HG03135 (cell line): Measurements from ENCODE around the gene ADIRF.
"Not testable (repeated sequence)": the region's sequence is repeated elsewhere in the genome, so short reads cannot be mapped to it uniquely, and the experiment has no call there.

Experiments used
- ATAC-seq: cut with Tn5 transposase; IDR thresholded peaks from one replicate; pipeline ENCODE4 v1.9.1; 2021; ENCODE audit warnings: mild to moderate bottlenecking, moderate library complexity; ENCODE audit not compliant: unreplicated experiment

Gene ADIRF

DNA sequence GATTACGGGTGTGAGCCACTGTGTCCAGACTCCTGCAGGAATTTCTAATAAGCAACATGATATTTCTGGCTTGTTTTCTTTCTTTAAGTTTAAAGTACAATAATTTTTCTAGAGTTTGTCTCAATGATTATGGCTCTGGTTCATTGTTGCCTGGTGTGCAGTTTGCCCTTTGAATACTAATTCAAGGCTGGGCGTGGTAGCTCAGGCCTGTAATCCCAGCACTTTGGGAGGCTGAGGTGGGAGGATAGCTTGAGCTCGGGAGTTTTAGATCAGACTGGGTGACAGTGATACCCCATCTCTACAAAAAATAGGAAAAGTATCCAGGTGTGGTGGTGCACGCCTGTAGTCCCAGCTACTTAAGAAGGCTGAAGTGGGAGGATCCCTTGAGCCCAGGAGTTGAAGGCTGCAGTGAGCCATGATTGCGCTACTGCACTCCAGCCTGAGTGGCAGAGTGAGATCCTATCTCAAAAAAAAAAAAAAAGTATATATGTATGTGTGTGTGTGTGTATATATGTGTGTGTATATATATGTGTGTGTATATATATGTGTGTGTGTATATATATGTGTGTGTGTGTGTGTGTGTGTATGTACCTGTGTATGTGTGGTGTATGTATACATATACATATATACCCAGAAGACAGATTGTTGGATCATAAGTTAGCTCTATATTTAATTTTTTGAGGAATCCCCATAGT is 8.2 kb downstream of the ADIRF start:
- ATAC-seq: no peak

- not testable (repeated sequence) for ATAC-seq
These were observed 10.2 kb downstream of the ADIRF start for GRCh38 chr10:86978457-86978856.

DNA sequence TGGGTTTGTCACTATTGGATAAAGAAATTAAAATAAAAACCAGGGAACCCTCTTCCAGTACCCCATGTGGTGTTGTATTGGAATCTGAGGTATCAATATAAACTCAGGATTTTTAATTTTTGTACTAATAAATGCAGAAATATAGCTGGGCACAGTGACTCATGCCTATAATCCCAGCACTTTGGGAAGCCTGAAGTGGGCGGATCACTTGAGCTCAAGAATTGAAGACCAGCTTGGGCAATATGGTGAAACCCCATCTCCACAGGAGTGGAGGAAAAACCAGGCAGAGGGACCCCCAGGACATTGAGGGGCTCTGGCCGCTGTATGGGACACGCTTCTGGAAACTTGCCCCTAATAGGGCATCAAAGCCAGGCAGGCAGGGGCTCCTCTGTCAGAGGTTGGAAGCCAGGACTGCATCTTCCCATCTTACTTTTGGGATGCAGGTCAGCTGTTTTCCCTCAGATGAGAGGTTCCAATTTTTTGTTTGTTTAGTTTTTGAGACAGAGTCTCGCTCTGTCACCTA is 11.1 kb downstream of the ADIRF start:
- no peak for ATAC-seq

GRCh38 chr10:86979977-86980448 is 11.7 kb downstream of the ADIRF start:
- no peak for ATAC-seq

DNA sequence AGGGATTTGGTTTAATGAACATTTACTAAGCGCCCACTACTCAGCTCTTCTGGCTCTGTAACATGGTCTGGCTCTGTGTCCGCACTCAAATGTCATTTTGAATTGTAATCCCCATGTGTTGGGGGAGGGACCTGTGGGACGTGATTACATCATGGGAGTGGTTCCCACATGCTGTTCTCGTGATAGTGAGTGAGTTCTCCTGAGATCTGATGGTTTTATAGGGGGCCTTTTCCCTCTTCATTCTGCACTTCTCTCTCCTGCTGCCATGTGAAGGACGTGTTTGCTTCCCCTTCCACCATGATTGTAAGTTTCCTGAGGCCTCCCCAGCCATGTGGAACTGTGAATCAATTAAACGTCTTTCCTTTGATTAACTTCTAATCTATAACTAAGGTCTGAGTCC is 12.7 kb downstream of the ADIRF start:
- not testable (repeated sequence) for ATAC-seq

GRCh38 chr10:86981716-86982115 is 13.4 kb downstream of the ADIRF start:
- ATAC-seq: no peak

DNA sequence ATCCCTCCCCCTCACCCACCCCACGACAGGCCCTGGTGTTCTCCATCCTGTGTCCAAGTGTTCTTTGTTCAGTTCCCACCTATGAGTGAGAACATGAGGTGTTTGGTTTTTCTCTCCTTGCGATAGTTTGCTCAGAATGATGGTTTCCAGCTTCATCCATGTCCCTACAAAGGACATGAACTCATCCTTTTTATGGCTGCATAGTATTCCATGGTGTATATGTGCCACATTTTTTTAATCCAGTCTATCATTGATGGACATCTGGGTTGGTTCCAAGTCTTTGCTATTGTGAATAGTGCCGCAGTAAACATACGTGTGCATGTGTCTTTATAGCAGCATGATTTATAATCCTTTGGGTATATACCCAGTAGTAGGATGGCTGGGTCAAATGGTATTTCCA is 16.2 kb downstream of the ADIRF start:
- not testable (repeated sequence) for ATAC-seq

- no peak for ATAC-seq
These were observed 20.2 kb downstream of the ADIRF start for GRCh38 chr10:86988520-86988919.

DNA sequence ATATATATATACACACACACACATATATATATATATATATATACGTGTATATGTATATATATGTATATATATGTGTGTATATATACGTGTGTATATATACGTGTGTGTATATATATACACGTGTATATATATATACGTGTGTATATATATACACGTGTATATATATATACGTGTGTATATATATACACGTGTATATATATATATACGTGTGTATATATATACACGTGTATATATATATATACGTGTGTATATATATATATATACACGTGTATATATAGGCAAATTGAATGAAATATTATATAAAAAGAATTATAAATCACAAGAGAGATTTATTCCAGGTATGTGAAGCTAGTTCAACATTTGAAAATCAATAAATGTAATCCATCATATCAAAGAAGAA is 23.1 kb downstream of the ADIRF start:
- ATAC-seq: not testable (repeated sequence)

DNA sequence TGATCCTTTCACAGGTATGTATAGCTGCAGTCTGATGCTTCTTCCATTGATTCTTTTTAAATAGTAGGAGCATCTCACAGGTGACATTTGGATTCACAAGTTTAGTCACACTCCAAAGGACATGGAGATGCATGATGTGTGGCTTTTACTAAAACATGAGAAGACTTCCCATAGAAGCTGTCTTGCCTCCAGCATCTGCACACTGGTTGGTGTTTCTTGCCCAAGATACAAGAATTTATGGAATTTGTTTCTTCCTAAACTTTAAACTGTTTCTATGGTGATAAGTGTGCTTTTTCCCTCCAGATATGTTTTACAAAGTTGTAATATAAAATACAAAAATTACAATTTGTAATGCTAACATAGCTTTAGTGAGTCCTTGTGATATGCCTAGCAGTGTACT is 24.2 kb downstream of the ADIRF start:
- no peak for ATAC-seq

GRCh38 chr10:86992929-86993328 is 24.6 kb downstream of the ADIRF start:
- ATAC-seq: no peak

DNA sequence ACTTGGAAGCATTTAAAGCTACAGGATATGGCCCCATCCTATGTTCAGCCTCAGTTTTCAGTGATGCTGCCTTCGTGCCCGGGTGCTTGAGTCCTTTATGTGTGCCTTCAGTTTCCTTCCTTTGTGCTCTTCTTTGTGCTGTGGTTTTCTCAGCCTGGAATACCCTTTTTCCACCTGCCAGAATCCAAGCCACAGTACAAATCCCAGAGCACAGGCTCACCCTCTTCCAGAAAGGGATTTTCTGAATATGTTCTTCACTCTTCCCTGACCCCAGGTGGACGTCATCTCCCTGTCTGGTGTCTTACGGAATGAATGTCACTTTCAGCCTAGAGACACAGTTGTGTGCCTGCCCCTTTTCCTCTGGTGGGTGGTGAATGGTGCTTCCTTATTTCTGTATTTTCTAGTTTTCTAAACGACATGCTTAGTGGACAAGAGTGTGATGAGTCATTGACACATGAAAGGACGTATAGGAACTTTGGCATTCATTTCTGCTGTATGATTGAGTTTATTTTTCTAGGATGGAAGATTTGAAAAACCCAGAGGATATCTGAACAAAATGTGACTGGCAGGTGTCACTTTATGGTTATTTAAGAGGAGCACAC is 31.6 kb downstream of the ADIRF start:
- not testable (repeated sequence) for ATAC-seq

DNA sequence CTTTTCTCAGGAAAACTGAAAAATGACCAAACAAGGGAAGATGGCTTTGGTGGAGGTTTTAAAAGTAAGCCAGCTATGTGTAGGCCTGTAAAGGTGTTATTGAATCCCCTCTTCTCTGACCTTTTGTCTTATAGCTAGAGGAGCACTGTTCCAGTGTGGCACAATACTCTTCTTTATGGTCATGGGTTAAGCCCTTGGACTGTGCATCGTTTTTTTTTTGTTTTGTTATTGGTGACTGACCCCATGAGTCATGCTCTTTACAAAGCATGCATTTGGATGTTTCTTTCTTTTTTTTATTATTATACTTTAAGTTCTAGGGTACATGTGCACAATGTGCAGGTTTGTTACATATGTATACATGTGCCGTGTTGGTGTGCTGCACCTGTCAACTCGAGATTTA is 32.2 kb downstream of the ADIRF start:
- ATAC-seq: no peak

- ATAC-seq: not testable (repeated sequence)
These were observed 38.8 kb downstream of the ADIRF start for GRCh38 chr10:87007124-87007523.

DNA sequence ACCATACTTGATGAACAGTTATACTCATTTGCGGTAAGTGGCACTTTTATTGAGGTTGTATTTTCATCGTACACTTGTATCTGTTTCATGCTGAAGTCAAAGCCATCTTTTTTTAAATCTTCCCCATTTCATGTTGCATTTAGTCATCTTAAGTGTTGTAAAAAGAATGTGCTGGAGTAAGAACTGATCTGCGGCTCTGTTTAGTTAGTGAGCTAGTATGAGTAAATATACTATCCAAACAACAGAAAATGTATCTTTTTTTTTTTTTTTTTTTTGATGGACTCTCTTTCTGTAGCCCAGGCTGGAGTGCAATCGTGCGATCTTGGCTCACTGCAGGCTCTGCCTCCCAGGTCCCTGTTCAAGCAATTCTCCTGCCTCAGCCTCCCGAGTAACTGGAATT is 39.4 kb downstream of the ADIRF start:
- not testable (repeated sequence) for ATAC-seq

GRCh38 chr10:87008303-87008702 is 40.0 kb downstream of the ADIRF start:
- ATAC-seq: not testable (repeated sequence)

GRCh38 chr10:87009134-87009696 is 40.9 kb downstream of the ADIRF start:
- ATAC-seq: not testable (repeated sequence)

DNA sequence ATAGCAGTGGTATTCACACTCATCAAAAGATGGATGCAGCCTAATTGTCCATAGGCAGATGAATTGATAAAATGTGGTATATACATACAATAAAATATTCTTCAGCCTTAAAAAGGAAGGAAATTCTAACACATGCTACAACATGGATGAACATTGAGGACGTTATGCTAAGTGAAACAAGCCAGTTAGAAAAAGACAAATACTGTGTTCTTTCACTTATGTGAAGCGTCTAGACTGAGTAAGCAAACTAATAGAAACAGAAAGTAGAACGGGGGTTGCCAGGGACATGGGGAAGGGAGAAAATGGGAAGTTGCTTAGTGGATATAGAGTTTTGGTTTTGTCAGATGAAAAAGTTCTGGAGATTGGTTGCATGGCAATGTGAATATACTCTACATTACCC is 45.2 kb downstream of the ADIRF start:
- ATAC-seq: not testable (repeated sequence)

DNA sequence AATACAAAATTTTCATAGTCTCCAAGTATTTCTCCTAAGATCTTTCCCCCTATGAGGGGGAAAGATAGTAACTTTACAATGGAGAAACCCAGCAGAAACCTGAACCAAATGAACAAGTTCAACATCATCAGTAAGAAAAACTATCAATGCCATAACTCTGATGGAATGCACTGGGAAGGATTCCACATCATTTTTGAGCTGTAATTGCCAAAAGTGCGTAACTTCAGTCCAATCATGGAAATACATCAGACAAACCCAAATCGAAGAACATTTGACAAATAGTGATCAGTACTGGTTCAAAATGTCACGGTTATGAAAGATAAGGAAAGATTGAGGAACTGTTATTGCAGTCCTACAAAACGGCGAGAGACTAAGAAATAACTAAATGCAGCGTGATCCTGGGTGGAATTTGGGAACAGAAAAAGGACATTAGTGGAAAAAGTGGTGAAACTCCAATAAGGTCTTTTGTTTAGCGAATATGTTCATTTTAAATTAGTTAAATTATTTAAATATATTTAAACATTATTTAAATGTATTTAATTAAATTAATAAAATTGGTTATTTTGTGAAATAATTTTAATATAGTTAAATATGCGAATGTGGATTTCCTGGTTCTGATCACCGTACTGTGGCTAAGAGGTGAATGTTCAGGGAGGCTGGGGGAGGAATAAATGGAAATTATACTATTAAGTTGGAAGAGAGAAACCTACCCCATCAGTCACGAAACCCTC is 46.9 kb downstream of the ADIRF start:
- not testable (repeated sequence) for ATAC-seq

DNA sequence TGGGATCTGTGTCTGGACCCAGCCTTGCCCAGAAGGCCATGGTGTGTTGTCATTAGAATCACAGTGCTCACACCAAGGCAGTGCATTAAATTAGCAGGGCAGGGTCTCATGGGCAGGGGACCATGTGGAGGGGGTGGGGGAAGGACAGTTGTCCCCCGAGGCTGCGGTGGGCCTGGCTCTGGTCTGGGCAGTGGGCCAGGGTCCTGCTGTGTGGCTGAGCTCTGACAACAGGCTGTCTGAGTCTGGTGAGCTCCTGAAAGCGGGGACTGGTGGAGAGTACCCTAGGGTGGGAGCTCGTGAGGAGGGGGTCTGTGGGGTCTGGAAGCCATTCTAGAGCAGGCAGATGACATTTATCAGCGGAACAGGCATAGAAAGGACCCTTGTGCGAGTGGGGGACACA is 49.8 kb downstream of the ADIRF start:
- ATAC-seq: not testable (repeated sequence)

DNA sequence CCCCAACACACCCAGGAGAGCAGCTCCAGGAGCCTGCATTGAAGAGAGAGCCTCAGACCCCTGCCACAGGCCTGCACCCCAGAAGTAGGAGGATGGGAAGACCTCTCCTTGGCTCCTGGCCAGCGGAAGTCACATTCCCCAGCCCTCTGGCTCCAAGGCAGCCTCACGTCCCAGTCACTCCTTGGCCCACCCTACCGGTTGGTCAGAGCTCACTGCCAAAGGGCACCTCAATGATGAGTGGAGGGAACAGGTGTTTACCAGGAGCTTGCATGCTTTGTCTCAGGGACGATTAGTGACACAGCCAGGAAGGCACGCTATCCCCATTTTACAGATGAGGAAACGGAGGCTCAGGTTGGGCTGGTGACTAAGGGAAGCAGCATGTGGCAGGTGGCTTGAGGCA is 50.8 kb downstream of the ADIRF start:
- not testable (repeated sequence) for ATAC-seq
